ENCODE results near the gene GPR37L1.

DNA sequence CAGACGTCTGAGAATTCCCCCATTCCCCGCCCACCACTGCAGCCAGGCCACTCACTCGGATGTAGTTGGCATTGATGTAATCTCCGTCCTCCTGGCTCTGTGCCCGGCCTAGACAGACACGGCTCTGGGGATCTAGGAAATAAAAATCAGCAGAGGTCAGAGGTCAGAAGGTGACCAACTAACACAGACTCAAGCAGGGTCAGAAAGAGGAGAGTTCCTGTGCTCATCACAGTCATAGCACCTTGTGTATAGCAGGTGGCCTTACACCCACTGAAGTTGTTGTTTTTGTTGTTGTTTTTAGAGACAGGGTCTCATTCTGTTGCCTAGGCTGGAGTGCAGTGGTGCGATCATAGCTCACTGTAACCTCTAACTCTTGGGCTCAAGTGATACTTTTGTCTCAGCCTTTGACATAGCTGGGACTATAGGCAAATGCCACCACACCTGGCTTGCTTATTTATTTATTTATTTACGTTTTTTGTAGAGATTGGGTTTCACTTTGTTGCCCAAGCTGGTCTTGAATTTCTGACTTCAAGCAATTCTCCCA is 32.8 kb downstream of the GPR37L1 start:
- TF ChIP-seq, protein P1, sequence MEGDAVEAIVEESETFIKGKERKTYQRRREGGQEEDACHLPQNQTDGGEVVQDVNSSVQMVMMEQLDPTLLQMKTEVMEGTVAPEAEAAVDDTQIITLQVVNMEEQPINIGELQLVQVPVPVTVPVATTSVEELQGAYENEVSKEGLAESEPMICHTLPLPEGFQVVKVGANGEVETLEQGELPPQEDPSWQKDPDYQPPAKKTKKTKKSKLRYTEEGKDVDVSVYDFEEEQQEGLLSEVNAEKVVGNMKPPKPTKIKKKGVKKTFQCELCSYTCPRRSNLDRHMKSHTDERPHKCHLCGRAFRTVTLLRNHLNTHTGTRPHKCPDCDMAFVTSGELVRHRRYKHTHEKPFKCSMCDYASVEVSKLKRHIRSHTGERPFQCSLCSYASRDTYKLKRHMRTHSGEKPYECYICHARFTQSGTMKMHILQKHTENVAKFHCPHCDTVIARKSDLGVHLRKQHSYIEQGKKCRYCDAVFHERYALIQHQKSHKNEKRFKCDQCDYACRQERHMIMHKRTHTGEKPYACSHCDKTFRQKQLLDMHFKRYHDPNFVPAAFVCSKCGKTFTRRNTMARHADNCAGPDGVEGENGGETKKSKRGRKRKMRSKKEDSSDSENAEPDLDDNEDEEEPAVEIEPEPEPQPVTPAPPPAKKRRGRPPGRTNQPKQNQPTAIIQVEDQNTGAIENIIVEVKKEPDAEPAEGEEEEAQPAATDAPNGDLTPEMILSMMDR (IDR thresholded peaks at IDR 0.05) = no peak
- no peak for TF ChIP-seq POLR2A (IDR thresholded peaks at IDR 0.05)
